HL-60/S4 (cell line): Measurements from ENCODE around the gene TRPM1.

Source experiments
- in situ Hi-C: fragments of 300-500 bp; cut with MboI; formaldehyde crosslinking; loops from 2 replicates; pipeline ENCODE4 v1.14.3; 2022; ENCODE audit warnings: low sequenced_read_pairs

TRPM1 gene

DNA sequence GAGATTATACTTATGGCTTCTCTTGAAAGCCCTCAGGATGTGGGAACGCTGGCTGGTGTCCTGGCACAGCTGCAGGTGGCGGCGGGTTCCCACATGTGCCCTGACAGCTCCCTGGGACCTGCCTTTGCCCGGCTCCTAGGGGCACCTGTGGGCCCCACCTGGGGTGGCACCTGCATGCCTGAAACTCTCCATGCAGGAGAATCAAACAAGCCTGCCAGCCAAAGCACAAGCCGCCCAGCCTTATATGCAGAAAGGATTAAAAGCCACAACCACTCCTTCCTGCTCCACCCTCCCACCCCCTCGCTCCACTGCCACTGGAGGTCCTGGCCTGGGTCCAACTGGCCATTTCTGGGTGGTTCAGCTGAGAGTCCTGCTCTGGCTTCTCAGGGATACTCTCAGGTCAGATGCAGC lies 18.1 kb downstream of the TRPM1 start:
- in situ Hi-C loops: no loop called here

DNA sequence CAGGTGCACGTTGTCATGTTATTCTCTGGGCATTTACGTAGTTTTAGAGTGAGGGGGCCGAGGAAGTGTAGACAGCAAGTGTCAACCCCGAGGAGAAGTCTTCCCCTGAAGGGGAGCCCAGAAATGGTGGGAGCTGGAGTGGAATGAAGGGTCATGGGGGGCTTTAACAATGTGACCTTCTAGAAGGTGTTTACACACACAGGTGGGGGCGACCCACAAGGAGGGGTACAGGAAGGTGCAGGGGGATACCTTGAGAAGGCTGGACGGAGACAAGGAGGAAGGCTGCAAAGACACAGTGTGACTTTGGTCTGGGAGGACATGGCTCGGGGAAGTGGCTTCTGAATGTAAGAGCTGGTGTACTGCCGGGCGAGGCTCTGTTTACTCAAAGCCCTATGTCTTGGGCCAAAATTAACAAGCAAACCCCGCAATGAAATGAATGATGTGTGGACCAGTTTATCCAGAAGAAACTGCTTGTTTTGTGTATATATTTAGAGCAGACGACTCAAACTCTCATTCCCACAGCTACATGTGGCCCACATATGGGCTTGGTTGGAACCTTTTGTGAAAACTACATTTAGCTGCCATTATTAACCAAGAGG lies 18.7 kb downstream of the TRPM1 start:
- in situ Hi-C loops: no loop called here

- in situ Hi-C loops: no loop called here
Observed at GRCh38 chr15:31081588-31082250, 19.8 kb downstream of the TRPM1 start.

- in situ Hi-C loops: no loop called here
Observed at GRCh38 chr15:31081056-31081455, 20.5 kb downstream of the TRPM1 start.

GRCh38 chr15:31080591-31081014 lies 20.9 kb downstream of the TRPM1 start:
- in situ Hi-C loops: no loop called here

DNA sequence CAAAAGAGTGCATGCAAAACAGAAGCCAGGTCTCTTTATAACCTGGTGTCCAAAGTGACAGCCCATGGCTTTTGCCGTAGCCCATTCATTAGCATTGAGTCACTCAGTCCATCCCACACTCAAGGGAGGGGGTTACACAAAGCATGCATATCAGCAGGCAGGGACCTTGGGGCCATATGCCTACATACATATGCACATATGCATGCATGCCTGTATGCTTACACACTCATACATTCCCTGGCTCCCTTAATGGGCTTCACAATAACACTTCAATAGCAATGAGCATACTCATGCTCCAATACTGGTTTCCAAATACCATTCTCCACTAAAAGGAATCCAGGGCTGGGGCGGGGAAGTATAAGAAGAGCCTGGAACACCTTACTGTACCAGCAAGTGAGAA lies 22.0 kb downstream of the TRPM1 start:
- in situ Hi-C loops: no loop called here

- in situ Hi-C loops: no loop called here
Observed at GRCh38 chr15:31078471-31078870, 23.1 kb downstream of the TRPM1 start.

DNA sequence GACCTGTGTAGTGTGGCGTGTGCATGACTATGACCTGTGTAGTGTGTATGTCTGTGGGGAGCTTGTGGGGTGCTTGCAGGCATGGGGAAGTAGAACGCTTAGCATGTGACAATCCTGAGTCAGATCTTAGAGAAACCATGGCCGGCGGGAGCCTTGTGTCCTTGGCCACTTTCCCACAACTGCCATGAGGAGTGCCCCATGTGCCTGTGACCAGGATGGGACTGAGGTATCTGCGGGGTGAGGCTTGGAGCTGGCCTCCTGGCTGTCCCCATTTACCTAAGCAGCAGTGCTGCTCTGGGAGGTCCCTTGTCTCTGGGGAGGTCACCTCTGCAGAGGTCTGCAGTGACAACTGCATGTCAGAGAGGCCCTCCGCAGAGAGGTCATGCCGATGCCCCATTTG lies 23.6 kb downstream of the TRPM1 start:
- in situ Hi-C loops: no loop called here

GRCh38 chr15:31077181-31077580 lies 24.3 kb downstream of the TRPM1 start:
- in situ Hi-C loops: no loop called here

- in situ Hi-C loops: no loop called here
Observed at GRCh38 chr15:31074321-31074720, 27.2 kb downstream of the TRPM1 start.

GRCh38 chr15:31070867-31071266 lies 30.7 kb downstream of the TRPM1 start:
- in situ Hi-C loops: no loop called here

GRCh38 chr15:31069360-31070000 lies 32.0 kb downstream of the TRPM1 start:
- in situ Hi-C loops: no loop called here

DNA sequence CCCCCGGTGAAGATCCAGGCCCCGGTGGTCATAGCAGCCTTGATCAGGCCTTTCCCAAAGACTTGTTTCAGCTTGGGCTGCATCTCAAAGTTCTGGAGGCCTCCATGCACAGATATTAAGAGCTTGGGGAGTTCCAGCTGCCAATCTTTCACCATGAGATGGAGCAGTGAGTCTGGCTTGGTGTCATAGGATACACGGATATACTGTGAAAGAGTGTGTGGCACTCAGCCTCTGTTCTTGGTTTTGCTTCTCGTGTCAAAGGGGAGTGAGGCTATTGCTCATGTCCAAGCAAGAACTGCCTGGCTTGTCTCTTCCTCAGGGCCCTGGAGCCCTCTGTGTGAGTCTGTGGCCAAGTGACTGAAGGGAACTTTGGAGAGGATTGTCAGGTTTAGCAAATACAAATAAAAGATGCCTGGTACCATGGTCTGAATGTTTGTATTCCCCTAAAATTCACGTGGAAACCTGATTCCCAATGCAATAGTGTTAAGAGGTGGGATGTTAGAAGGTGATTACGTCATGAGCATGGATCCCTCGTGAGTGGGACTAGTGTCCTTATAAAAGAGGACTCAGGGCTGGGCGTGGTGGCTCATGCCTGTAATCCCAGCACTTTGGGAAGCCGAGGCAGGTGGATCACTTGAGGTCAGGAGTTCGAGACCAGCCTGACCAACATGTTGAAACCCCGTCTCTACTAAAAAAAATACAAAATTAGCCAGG lies 33.5 kb downstream of the TRPM1 start:
- in situ Hi-C loops: no loop called here

DNA sequence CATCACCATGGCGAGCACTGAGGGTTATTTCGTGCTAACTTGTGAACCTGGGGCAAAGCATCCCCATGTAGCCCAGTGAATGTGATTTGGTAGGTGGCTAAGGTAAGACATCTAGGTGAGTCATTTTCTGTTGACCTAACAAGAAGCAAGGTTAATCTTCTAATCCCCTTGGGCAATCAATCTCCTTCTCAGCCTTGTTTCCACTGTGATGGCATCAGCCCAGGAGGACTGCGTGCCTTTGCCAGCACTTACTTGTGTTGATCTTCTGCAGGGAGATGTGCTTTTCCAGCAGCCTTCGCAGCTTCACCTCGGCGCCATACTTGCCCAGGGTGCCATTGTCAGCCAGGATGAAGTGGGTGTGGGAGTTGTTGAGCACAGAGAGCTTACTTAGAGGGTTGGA lies 35.7 kb downstream of the TRPM1 start:
- in situ Hi-C loops: no loop called here

DNA sequence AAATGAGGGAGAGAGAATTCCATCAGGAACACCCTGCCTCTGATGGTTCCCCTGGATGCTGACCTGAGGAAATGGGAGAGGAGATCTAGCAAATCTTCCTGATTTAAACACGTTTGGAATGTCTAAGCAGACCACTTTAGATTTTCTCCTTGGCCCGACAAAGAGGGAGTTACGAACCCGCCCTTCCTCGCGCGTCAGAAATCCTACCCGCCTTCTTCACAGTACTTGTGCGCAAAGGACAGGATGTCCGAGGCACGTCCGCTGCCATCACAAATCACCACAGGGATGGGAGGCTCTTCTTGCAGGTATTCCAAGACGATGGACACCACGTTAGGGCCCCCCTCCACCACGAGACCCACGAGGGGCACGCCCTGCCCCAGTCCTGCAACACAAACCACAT lies 38.6 kb downstream of the TRPM1 start:
- in situ Hi-C loops: no loop called here

- in situ Hi-C loops: no loop called here
Observed at GRCh38 chr15:31062310-31062847, 39.1 kb downstream of the TRPM1 start.

GRCh38 chr15:31060429-31061140 lies 40.9 kb downstream of the TRPM1 start:
- in situ Hi-C loops: no loop called here

DNA sequence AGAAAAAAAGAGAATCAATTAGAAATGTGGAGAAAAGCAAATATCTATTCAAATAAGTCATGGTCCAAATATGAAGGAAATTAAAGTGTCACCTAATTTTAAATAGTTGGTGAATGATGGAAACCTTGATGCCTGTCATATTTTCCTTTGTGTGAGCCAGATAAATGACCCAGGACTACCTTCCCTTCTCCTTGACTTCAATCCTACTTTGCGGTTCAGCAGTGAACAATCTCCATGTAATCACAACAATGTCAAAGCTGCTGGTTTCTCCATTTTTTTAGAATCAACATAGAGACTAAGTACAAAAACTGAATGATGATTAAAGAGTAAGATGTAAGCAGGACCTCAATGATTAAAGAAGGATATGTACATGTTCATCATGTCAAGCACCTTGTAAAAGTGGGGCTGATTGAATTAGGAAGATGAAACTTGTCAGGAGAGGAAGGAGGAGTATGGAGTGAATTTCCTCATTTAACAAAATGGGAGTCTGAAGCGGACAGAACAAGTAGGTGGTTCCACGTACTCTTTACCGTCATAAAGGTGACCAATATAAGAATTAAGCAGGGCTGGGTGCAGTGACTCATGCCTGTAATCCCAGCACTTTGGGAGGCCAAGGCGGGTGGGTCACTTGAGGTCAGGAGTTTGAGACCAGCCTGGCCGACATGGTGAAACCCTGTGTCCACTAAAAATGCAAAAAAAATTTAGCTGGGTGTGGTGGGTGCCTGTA lies 43.1 kb downstream of the TRPM1 start:
- in situ Hi-C loops: no loop called here

- in situ Hi-C loops: no loop called here
Observed at GRCh38 chr15:31051496-31052080, 49.9 kb downstream of the TRPM1 start.

DNA sequence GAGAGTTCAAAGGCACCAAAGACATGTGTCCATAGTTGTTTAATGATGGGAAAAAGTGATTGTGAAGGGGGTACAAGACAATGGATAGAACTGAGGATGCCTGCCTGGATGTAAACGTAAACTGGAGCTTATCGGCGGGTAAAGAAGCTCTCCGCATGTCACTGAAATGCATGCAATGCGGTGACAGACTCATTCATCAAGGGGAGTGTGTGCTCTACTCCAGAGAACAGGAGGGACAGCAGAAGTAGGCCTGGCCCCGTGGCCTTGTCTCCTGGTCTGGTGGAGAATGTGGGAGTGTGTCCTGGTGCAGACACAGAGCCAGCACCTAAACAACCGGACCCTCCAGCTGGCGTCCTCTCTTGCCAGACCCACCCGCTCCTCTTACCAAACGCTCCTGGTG lies 50.6 kb downstream of the TRPM1 start:
- in situ Hi-C loops: no loop called here
